CD4-positive, alpha-beta T cell treated with Interleukin-17A for 4 hours (primary cell): Measurements from ENCODE around the gene OR51M1.
"Not testable (repeated sequence)": the region's sequence is repeated elsewhere in the genome, so short reads cannot be mapped to it uniquely, and the experiment has no call there.

Source experiments
- DNase-seq: peaks from one replicate; pipeline ENCODE4 v3.0.0-alpha.2; 2020; ENCODE audit warnings: mixed read lengths

OR51M1 gene

GRCh38 chr11:5383576-5383975 is at the start of gene OR51M1:
TSS of gene OR51M1 (plus strand) at chr11:5383812. CDS start at chr11:5389399, 5,587 bp downstream.
- DNase-seq, result no peak

- no peak for DNase-seq
These were observed 48.4 kb upstream of the OR51M1 start for GRCh38 chr11:5335170-5335569.

- DNase-seq, result no peak
These were observed 47.3 kb upstream of the OR51M1 start for GRCh38 chr11:5336331-5336730.

GRCh38 chr11:5337253-5337652 is 46.4 kb upstream of the OR51M1 start:
- not testable (repeated sequence) for DNase-seq

- no peak for DNase-seq
These were observed 43.8 kb upstream of the OR51M1 start for GRCh38 chr11:5339771-5340322.

- DNase-seq, result no peak
These were observed 39.9 kb upstream of the OR51M1 start, which contains the start of gene OR51B5 for GRCh38 chr11:5343474-5344335. TSS of gene OR51B5 (minus strand) at chr11:5343524. CDS start at chr11:5343524, 0 bp downstream.

- DNase-seq, result no peak
These were observed 37.8 kb upstream of the OR51M1 start for GRCh38 chr11:5345831-5346230.

- DNase-seq, result no peak
These were observed 34.9 kb upstream of the OR51M1 start for GRCh38 chr11:5348551-5349194.

- DNase-seq, result no peak
These were observed 34.1 kb upstream of the OR51M1 start for GRCh38 chr11:5349550-5349949.

- no peak for DNase-seq
These were observed 32.4 kb upstream of the OR51M1 start, which contains the start of gene OR51B6 for GRCh38 chr11:5351208-5351607. TSS of gene OR51B6 (plus strand) at chr11:5351508. CDS start at chr11:5351508, 0 bp downstream.

- DNase-seq, result not testable (repeated sequence)
These were observed 27.6 kb upstream of the OR51M1 start for GRCh38 chr11:5356031-5356430.

GRCh38 chr11:5362017-5362625 is 21.5 kb upstream of the OR51M1 start:
- DNase-seq, result no peak

- no peak for DNase-seq
These were observed 19.9 kb upstream of the OR51M1 start for GRCh38 chr11:5363679-5364078.

- DNase-seq, result no peak
These were observed 19.4 kb upstream of the OR51M1 start for GRCh38 chr11:5364214-5364613.

- not testable (repeated sequence) for DNase-seq
These were observed 17.2 kb upstream of the OR51M1 start for GRCh38 chr11:5366365-5366764.

- no peak for DNase-seq
These were observed 16.8 kb upstream of the OR51M1 start for GRCh38 chr11:5366856-5367255.

GRCh38 chr11:5367448-5368074 is 16.1 kb upstream of the OR51M1 start:
- DNase-seq, result no peak

- DNase-seq, result no peak
These were observed 15.0 kb upstream of the OR51M1 start for GRCh38 chr11:5368502-5369043.

- DNase-seq, result no peak
These were observed 13.8 kb upstream of the OR51M1 start for GRCh38 chr11:5369789-5370188.

- peak; percentile 7 for DNase-seq
These were observed 2.8 kb upstream of the OR51M1 start for GRCh38 chr11:5380740-5381342.

GRCh38 chr11:5384335-5384734 is 723 bp downstream of the OR51M1 start:
- no peak for DNase-seq

GRCh38 chr11:5390210-5390609 is 6.6 kb downstream of the OR51M1 start:
- no peak for DNase-seq
